Body of pancreas (tissue), 4 donors: ENCODE results near the gene HES4.

Source experiments
- POLR2A ChIP-seq, 3 donors: fragments of 450-650 bp; IDR thresholded peaks; one replicate each; pipeline ENCODE4 v1.6.1; 2016; ENCODE audit warnings: antibody characterized with exemption in 3 of 3, mild to moderate bottlenecking in 2 of 3
- TF ChIP-seq, protein P1 (sequence below), 7 experiments: fragments of 450-650 bp in 4 of 7; fragments of 200-600 bp in 3 of 7; sonication (generic) in 3 of 7; IDR thresholded peaks; one replicate each; pipeline ENCODE4 v1.5.1; 2016 to 2019; ENCODE audit warnings: antibody characterized with exemption in 7 of 7

DNA sequence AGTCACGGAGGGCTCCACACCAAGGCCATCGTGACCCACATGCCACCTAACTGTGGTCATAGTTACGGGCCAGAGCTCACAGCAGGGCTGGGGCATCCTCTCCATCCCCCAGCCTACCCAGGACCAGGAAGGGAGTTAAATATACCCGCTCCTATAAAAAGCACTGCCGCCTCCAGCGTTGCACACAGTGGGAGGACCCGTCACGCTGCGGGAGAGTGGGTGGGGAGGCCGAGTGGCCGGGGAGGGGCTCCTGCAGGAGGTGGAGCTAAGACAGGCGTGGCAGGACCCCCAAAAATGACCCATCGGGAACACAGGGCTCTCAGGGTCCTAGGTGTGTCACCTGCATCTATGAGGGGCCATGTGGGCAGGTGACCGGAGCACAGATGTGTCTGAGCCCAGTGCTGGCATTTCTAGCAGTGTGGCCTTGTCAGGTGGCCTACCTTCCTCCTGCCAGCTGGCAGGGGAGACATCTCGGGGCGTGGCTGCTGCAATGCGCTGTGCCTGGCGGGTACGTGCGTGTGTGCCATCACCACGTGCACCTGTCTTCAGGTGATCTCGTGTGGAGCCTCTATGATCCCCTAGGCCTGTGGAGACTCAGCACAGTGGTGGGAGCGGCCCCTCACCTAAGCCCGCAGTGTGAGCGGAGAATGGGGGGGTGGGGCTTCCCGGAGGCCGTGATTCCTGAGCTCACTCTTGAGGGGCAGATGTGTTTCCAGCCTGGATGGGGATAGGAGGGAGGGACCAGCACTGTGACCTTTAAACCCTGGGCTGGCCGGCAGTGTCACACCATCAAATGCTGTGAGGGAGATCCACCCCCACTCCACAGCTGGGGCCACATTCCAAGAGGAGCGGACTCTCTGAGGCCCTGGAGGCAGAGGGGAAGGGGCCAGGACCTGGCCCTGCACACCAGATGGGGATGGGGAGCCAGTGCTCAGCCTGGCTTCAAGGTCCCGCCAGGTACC lies 37.8 kb upstream of the HES4 start:
- TF ChIP-seq, protein P1, sequence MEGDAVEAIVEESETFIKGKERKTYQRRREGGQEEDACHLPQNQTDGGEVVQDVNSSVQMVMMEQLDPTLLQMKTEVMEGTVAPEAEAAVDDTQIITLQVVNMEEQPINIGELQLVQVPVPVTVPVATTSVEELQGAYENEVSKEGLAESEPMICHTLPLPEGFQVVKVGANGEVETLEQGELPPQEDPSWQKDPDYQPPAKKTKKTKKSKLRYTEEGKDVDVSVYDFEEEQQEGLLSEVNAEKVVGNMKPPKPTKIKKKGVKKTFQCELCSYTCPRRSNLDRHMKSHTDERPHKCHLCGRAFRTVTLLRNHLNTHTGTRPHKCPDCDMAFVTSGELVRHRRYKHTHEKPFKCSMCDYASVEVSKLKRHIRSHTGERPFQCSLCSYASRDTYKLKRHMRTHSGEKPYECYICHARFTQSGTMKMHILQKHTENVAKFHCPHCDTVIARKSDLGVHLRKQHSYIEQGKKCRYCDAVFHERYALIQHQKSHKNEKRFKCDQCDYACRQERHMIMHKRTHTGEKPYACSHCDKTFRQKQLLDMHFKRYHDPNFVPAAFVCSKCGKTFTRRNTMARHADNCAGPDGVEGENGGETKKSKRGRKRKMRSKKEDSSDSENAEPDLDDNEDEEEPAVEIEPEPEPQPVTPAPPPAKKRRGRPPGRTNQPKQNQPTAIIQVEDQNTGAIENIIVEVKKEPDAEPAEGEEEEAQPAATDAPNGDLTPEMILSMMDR (IDR thresholded peaks at IDR 0.05), result no peak
- TF ChIP-seq POLR2A (IDR thresholded peaks at IDR 0.05), result no peak
